ENCODE measurements around the gene RAB11A.
A peak's percentile ranks its signal among the peaks of the same experiment; 100 is the strongest.

The RAB11A gene

GRCh38 chr15:65917936-65918335, 48.6 kb downstream of the RAB11A start:
- no peak for DNase-seq (ENCODE audit: low read depth)

GRCh38 chr15:65918357-65918920, 49.1 kb downstream of the RAB11A start:
- DNase-seq (ENCODE audit: low read depth), result no peak

GRCh38 chr15:65918945-65919344, 49.7 kb downstream of the RAB11A start:
- DNase-seq (ENCODE audit: low read depth), result no peak

- no peak for DNase-seq (ENCODE audit: low read depth)
These were observed 50.1 kb downstream of the RAB11A start for GRCh38 chr15:65919353-65919752.

GRCh38 chr15:65920121-65920520, 50.8 kb downstream of the RAB11A start:
- no peak for DNase-seq (ENCODE audit: low read depth)

- DNase-seq (ENCODE audit: low read depth), result peak; percentile 63
These were observed 51.6 kb downstream of the RAB11A start for GRCh38 chr15:65920825-65921309.

GRCh38 chr15:65921780-65922179, 52.5 kb downstream of the RAB11A start:
- DNase-seq (ENCODE audit: low read depth), result no peak

GRCh38 chr15:65922621-65923020, 53.3 kb downstream of the RAB11A start:
- no peak for DNase-seq (ENCODE audit: low read depth)

- no peak for DNase-seq (ENCODE audit: low read depth)
These were observed 54.0 kb downstream of the RAB11A start for GRCh38 chr15:65923264-65923663.

GRCh38 chr15:65924004-65924403, 54.7 kb downstream of the RAB11A start:
- no peak for DNase-seq (ENCODE audit: low read depth)

- DNase-seq (ENCODE audit: low read depth), result no peak
These were observed 56.0 kb downstream of the RAB11A start for GRCh38 chr15:65925338-65925737.

GRCh38 chr15:65926459-65926858, 57.2 kb downstream of the RAB11A start:
- DNase-seq (ENCODE audit: low read depth), result no peak

GRCh38 chr15:65926899-65927298, 57.6 kb downstream of the RAB11A start:
- DNase-seq (ENCODE audit: low read depth), result no peak

GRCh38 chr15:65927545-65927944, 58.3 kb downstream of the RAB11A start:
- no peak for DNase-seq (ENCODE audit: low read depth)

GRCh38 chr15:65929573-65929972, 60.3 kb downstream of the RAB11A start:
- DNase-seq (ENCODE audit: low read depth), result no peak

GRCh38 chr15:65930134-65930533, 60.8 kb downstream of the RAB11A start:
- no peak for DNase-seq (ENCODE audit: low read depth)

GRCh38 chr15:65931221-65931620, 61.9 kb downstream of the RAB11A start:
- no peak for DNase-seq (ENCODE audit: low read depth)

- DNase-seq (ENCODE audit: low read depth), result no peak
These were observed 66.1 kb downstream of the RAB11A start for GRCh38 chr15:65935391-65935790.

GRCh38 chr15:65936282-65936681, 67.0 kb downstream of the RAB11A start:
- DNase-seq (ENCODE audit: low read depth), result no peak

GRCh38 chr15:65937054-65937453, 67.8 kb downstream of the RAB11A start:
- DNase-seq (ENCODE audit: low read depth), result no peak

- no peak for DNase-seq (ENCODE audit: low read depth)
These were observed 68.2 kb downstream of the RAB11A start for GRCh38 chr15:65937476-65937875.

- DNase-seq (ENCODE audit: low read depth), result no peak
These were observed 69.3 kb downstream of the RAB11A start for GRCh38 chr15:65938604-65939003.

- DNase-seq (ENCODE audit: low read depth), result peak; percentile 74
These were observed 70.8 kb downstream of the RAB11A start for GRCh38 chr15:65939901-65940617.

GRCh38 chr15:65940618-65940909, 71.3 kb downstream of the RAB11A start:
- DNase-seq (ENCODE audit: low read depth), result no peak

All from stromal cell of bone marrow (primary cell).